Femur (tissue), 1 donor: Measurements from ENCODE around the gene ENOX1.
"Not testable (repeated sequence)": the region's sequence is repeated elsewhere in the genome, so short reads cannot be mapped to it uniquely, and the experiment has no call there.

Experiments
- DNase-seq: peaks from one replicate; pipeline ENCODE4 v3.0.0-alpha.2; 2017

ENOX1 gene

GRCh38 chr13:43786766-43787517, at the start of gene ENOX1:
Gene ENOX1 (minus strand): TSS chr13:43786972.
- DNase-seq: peak; percentile 91

DNA sequence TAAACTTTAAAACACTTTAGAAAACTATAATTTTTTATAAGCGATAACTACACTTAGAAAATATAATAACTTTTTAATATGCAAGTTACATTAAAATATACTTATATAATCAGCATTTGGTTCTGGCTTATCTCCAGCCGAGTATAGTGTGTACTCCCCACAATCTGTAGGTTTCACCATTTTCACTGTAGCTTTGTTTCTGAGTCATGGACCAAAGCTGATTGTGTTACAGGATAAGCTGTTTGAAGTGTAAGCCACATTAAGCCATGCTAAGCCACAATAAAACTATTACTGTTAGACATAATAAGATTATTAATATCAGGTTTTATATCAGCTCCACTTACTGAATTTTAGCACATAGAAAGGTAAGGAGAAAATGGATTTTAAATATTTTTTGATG, 48.9 kb upstream of the ENOX1 start:
- DNase-seq: no peak

- no peak for DNase-seq
Measured at GRCh38 chr13:43831088-43831487, 44.3 kb upstream of the ENOX1 start.

GRCh38 chr13:43830497-43830881, 43.7 kb upstream of the ENOX1 start:
- no peak for DNase-seq

DNA sequence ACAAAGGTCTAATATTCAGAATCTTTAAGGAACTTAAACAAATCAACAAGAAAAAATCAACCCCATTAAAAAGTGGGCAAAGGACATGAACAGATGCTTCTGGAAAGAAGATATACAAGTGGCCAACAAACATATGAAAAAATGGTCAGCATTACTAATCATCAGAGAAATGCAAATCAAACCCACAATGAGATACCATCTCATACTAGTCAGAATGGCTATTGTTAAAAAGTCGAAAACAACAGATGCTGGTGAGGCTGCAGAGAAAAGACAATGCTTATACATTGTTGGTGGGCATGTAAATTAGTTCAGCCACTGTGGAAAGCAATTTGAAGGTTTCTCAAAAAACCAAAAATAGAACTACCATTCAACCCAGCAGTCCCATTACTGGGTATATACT, 37.9 kb upstream of the ENOX1 start:
- DNase-seq: not testable (repeated sequence)

DNA sequence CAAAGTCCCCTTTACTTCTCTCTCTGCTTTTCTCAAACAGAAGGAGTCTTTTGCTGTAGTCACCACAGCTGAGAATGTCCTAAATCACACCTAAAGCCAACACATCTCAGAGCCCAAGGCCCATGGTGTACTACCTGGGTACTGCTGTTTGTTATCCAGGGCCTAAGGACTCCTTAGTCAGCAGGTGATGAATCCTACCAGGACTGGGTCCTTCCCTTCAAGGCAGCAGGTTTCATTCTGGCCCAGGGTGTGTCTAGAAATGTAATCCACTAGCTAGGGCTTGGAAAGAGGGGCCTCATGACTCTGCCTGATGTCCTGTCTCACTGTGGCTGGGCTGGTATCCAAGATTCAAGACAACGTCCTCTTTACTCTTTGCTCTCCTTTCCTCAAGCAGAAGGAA, 36.2 kb upstream of the ENOX1 start:
- no peak for DNase-seq

GRCh38 chr13:43816401-43816889, 29.7 kb upstream of the ENOX1 start:
- no peak for DNase-seq

DNA sequence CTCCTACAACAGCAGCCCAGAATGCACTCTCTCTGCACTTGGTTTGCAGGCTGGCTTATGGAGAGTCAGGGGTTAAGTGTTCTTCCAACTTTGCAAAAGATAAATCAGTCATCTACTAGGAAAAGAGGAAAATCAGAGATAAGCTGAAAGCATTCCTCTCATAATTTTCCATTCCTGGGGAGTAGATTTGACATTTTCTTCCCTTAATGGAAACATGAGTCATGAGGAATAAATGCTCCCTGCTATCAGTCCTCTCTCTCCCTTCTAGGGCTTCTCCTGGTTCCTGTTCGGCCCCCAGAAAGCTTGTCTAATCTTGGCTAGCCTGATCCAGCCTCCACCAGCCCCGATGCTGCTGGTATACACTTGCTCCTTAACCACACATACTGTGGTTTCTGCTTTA, 28.4 kb upstream of the ENOX1 start:
- no peak for DNase-seq

- no peak for DNase-seq
Measured at GRCh38 chr13:43808676-43809075, 21.9 kb upstream of the ENOX1 start.

DNA sequence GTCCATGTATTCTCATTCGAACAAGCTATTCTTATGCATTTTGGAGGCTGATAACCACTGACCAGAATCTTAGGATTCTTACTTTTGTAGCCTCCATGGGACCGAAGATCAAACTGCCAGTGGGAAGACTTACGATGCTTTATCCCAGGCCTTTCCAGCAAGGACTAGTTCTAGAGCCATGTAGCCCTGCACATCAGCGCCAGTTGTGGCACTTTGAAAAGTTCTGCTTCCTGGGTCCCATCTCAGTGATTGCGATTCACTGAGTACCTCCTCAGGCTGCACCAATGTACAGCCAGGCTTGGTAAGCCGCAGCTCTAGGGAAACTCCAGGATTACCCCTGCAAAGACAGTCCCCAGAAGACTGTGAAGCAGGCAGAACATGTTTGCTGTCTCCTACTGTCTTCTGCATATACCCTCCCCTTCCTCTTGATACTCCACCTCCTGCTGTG, 18.9 kb upstream of the ENOX1 start:
- no peak for DNase-seq

DNA sequence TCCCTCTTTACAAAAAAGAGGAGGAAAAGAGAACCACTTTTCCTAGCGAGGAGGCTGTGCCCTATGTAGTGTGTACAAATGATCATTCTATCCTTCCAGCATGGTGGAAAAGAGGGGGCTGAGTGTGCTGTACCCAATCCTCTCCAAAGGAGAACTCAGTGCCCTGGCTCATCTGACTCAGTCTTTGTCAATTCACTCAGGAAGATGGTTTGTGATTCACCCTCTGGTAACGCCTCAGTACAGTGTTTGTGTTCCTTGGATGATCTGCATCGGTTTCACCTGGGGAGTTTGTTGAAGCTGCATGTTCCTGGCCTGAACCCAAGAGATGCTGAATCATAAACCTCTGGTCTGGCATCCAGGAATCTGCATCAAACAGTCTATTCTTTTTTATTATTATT, 18.3 kb upstream of the ENOX1 start:
- no peak for DNase-seq

GRCh38 chr13:43804461-43805070, 17.8 kb upstream of the ENOX1 start:
- DNase-seq: no peak

DNA sequence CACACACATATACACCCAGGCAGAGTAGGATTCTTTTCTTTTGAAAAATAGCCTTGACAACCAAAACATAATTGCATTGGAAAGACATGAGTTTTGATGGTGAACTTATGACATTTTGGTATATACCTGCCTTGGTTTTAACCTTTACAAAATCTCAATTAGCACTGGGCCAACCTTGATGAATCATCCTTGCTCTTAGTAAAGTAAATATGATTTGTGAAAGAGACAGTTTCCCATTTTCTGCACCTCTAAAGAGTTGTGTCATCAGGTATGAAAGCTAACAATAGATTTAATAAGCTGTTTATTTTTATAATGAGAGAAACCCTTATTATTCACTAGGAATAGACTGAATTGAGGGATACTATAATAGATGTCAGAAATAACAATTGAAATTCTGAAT, 15.7 kb upstream of the ENOX1 start:
- DNase-seq: no peak

- no peak for DNase-seq
Measured at GRCh38 chr13:43800828-43801227, 14.1 kb upstream of the ENOX1 start.

DNA sequence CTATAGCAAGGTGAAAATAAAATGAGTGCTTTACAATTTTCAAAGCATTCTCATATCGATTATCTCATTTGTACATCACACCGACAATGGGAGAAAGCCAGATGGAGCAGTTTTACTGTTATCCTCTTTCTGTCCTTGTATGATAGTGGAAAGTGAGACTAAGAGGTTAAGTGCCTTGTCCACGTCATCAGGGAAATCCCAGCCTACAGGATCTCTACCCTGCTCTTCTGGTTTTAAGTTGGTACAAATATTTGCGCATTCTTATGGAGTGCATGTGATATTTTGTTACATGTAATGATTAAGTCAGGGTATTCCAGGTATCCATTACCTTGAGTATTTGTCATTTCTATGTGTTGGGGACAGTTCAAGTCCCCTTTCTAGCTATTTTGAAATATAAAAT, 12.4 kb upstream of the ENOX1 start:
- DNase-seq: no peak

DNA sequence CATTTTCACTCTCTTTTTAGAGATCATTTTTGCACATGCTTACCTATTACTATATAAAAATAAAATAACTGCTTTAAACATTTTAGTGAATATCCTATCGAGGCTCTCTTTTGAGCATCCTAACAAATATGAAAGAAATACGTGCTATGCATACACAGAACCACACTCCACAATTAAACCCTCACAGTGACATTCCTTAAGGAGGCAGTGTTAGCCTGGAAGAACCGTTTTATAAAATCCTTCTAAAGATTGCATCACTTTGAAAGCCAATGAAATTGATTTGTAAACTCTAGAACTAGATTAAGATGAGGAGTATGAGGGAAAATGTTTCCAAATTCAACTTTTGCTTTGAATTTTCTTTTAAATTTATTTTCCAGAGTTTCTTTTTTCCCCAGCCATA, 11.1 kb upstream of the ENOX1 start:
- no peak for DNase-seq

DNA sequence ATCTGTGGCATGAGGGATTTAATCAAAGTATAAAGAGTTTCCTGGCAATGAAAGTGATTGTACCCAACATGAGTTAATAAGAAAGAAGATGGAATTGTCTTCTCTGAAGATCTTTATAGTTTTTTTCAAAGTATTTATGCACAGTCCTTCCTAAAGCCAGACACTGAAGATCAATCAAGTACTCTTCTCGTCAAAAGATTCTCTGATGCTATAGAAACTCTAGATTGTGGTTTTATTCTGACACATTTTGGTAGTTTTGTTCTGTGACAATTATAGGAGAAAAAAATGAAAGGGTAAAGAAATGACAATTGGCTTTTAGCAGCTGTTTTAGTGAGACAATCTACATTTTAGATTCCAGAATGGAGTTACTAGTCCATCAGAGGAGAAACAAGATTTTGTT, 10.4 kb upstream of the ENOX1 start:
- no peak for DNase-seq

- DNase-seq: no peak
Measured at GRCh38 chr13:43794416-43794815, 7.6 kb upstream of the ENOX1 start.

GRCh38 chr13:43792076-43792881, 5.5 kb upstream of the ENOX1 start:
- no peak for DNase-seq

DNA sequence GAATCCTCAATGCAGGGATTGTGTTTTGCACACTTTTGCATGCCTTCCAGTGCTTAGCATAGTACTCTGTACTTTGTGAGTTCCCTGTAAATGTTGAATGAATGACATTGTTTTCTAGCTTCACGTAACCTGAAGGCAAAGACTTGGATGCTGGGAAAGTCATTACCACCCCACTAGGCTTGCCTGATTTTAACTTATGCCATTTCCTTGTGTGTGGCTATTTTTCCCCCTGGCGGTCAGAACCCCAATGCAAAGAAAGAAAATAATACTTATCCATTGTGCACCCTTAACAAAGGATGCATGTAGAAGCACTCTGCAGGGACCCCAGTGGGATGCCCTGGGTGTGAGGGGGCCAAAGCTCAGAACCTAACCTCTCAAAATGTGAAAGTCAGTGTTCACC, 1.2 kb upstream of the ENOX1 start:
- DNase-seq: peak; percentile 51

DNA sequence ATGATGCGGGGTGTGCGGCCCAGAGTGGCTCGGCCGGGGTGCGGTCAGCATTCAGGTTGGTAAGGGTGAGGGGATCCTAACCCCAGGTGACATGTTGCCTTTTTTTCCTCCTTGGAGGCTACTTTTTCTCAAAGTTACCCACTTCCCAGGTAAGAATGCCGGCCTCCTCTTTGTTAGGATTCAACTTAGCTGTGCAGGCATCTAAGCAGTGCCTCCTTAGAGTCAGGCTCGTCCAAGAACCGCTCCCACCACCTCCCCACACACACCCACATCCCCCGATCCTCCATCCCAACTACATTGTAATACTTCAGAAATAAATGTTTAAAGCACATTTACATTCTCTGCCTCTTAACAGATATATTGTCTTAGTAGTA, 733 bp upstream of the ENOX1 start:
- no peak for DNase-seq

DNA sequence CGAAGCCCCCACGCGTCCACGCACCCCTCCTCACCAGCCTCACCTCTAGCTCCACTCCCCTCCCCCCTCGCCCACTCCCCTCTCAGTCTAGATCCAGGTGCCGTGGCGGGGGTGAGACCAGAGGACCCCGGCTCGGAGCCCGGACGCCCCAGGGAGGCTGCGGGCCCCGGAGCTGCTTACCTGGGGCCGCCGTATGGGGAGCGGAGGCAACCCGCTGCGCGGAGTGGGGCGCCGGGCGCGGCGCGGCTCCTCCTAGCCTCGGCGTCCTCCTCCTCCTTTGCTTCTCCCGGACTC, 353 bp downstream of the ENOX1 start:
- no peak for DNase-seq

GRCh38 chr13:43785650-43786471, 911 bp downstream of the ENOX1 start:
- peak; percentile 93 for DNase-seq
